NCI-H146 treated with DMSO at 0.1 percent for 48 hours (cell line): Measurements from ENCODE around the gene NUTM2F.
"Not testable (repeated sequence)": the region's sequence is repeated elsewhere in the genome, so short reads cannot be mapped to it uniquely, and the experiment has no call there.

ENCODE experiments used
- DNase-seq: peaks from one replicate; lab custom pipeline; 2025; ENCODE audit not compliant: unreplicated experiment; lab: John Stamatoyannopoulos, UW

The NUTM2F gene

GRCh38 chr9:94328544-94328943, at the start of gene NUTM2F:
TSS of gene NUTM2F (minus strand) at chr9:94328644. CDS start at chr9:94328623, 21 bp downstream.
- not testable (repeated sequence) for DNase-seq

GRCh38 chr9:94375197-94375596, 46.8 kb upstream of the NUTM2F start:
- DNase-seq: not testable (repeated sequence)

- DNase-seq: peak; percentile 62
These were observed 46.0 kb upstream of the NUTM2F start for GRCh38 chr9:94374176-94375056.

GRCh38 chr9:94373779-94374175, 45.3 kb upstream of the NUTM2F start:
- not testable (repeated sequence) for DNase-seq

GRCh38 chr9:94370266-94370665, 41.8 kb upstream of the NUTM2F start:
- DNase-seq: not testable (repeated sequence)

GRCh38 chr9:94364093-94364614, 35.7 kb upstream of the NUTM2F start:
- DNase-seq: not testable (repeated sequence)

GRCh38 chr9:94357158-94357557, 28.7 kb upstream of the NUTM2F start:
- not testable (repeated sequence) for DNase-seq

GRCh38 chr9:94351901-94352723, 23.7 kb upstream of the NUTM2F start:
- not testable (repeated sequence) for DNase-seq

GRCh38 chr9:94348754-94349153, 20.3 kb upstream of the NUTM2F start:
- not testable (repeated sequence) for DNase-seq

- not testable (repeated sequence) for DNase-seq
These were observed 19.0 kb upstream of the NUTM2F start for GRCh38 chr9:94347451-94347850.

GRCh38 chr9:94341703-94342102, 13.3 kb upstream of the NUTM2F start:
- not testable (repeated sequence) for DNase-seq

GRCh38 chr9:94340750-94341149, 12.3 kb upstream of the NUTM2F start:
- not testable (repeated sequence) for DNase-seq

- not testable (repeated sequence) for DNase-seq
These were observed 11.2 kb upstream of the NUTM2F start for GRCh38 chr9:94339657-94340056.

GRCh38 chr9:94338723-94339122, 10.3 kb upstream of the NUTM2F start:
- DNase-seq: not testable (repeated sequence)

GRCh38 chr9:94336445-94336844, 8.0 kb upstream of the NUTM2F start:
- DNase-seq: not testable (repeated sequence)

GRCh38 chr9:94325583-94325982, 2.9 kb downstream of the NUTM2F start:
- not testable (repeated sequence) for DNase-seq

GRCh38 chr9:94323153-94323798, 5.2 kb downstream of the NUTM2F start:
- DNase-seq: not testable (repeated sequence)

GRCh38 chr9:94322342-94322940, 6.0 kb downstream of the NUTM2F start:
- not testable (repeated sequence) for DNase-seq

GRCh38 chr9:94317949-94318657, 10.3 kb downstream of the NUTM2F start:
- DNase-seq: not testable (repeated sequence)

GRCh38 chr9:94316236-94316635, 12.2 kb downstream of the NUTM2F start:
- DNase-seq: not testable (repeated sequence)
